NCI-H526 treated with DMSO at 0.1 percent for 48 hours (cell line): Measurements from ENCODE around the gene KRTAP10-2.
"Not testable (repeated sequence)": the region's sequence is repeated elsewhere in the genome, so short reads cannot be mapped to it uniquely, and the experiment has no call there.

Experiments used
- DNase-seq: peaks from one replicate; lab custom pipeline; 2025; lab: John Stamatoyannopoulos, UW

Gene KRTAP10-2

DNA sequence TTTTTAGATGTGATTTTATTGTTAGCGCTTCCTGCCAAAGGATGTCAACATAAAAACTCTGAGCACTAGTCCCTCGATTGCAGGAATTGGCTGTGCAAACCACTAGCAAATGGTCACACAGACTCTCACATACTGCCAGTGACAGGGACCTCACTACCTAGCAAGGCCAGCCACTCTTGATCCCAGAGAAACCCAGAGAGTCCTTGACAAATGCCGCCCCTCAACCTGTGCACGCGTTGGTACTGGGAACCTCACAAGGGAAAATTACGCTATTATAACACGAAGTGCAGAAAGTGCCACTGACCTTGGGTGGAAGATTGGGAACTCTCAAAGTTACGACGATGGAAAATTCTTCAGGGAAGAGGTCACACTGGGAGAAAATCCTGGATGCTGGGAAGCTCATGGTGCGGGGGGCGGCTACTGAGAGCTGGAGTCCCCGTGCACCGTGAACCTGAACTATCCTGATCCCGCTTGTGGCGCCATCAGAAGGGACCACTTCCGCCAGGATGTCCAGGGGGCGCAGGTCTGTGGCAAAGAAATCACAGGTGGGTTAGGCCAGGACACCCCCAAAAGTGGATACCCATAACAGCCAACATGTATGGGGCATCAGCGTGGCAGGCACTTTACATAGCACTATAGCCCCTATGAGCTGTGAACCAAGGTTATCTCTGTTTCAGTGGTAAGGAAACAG is 16.3 kb upstream of the KRTAP10-2 start:
- no peak for DNase-seq

DNA sequence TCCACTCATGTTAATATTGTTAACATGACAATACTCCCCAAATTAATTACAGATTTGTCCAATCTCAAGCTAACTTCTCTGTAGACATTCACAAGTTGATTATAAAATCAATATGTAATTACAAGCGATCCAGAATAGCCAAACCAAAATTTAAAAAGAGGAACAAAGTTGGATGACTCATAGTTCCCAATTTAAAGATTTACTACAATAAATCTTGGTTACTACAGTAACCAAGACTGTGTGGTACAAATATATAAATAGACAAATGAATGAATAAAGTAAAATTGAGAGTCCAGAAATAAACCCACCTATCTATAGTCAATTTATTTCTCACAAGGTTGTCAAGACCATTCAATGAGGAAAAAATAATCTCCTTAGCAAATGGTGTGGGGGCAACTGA is 15.1 kb upstream of the KRTAP10-2 start:
- DNase-seq, result no peak

DNA sequence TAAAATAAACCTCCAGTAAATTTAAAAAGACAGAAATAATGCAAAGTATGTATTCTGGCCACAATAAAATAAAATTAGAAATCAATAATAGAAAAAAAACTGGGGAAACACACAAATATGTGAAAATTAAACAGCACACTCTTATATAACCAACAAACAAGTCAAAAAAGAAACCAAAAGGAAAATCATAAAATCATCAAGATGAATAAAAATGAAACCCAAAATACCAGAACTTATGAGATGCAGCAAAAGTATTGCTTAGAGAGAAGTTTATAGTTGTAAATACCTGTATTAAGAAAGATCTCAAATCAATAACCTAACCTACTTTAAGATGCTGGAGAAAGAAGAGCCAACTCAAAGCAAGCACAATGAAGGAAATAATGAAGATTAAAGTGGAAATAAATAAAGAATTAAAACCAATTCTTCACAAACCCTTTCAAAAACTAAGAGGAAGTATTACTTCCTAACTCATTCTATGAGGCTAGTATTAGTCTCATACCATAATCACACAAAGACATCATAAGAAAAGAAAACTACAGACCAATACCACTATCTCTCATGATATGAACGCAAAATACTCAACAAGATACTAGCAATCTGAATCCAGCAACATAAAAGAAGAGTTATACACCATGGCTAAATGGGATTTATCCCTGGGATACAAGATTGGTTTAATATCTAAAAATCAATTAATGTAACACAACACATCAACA is 13.7 kb upstream of the KRTAP10-2 start:
- no peak for DNase-seq

DNA sequence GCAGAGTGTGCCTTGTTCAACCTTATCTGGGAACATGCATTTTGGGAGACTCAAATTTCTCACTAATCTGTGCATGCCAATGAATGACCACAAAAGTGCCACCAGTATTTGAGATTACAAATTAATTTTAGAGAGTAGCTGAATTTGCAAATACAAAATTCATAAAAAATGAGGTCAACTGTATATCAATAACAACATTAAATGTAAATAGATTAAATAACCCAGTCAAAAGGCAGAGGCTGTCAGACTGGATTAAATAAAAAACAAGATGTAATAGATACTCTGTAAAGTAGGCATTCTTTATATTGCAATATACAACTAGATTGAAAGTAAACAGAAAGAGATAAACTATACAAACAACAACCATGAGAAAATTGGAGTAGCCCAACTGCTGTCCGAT is 12.8 kb upstream of the KRTAP10-2 start:
- DNase-seq, result no peak

DNA sequence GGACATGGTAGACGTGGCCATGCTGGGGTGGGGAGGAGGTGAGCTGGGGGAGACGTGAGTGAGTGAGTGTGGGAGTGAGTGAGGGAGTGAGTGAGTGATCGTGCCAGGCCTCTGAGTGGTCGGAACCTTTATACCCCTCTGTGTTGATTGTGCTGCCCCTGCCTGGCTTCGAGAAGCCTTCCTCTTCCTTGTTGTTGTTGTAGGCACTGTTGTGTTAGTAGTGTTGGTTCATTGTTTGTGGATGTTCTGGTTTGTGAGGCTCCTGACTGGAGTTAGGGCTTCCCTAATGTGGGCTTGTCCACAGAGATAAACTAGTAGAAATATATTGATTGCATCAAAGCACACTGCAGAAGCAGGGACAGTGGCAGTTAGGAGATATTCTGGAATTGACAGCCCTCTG is 7.4 kb upstream of the KRTAP10-2 start, which contains the start of gene KRTAP10-3:
Gene KRTAP10-3, minus strand, starts transcription at position 101 of the 400 bp plus-strand sequence. Its CDS starts 80 bp downstream, at position 21.
- no peak for DNase-seq

DNA sequence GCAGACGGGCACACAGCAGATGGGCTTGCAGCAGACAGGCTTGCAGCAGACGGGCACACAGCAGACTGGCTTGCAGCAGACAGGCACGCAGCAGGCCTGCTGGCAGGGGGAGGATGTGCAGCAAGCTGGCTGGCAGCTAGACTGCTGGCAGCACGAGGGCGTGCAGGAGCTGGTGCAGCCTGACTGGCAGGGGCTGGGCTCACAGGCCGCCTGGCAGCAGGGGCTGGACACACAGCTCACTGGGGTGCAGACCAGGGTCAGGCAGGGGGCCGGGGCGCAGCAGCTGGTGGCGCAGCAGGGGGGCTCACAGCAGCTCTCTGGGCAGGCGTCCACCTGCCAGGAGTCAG is 7.0 kb upstream of the KRTAP10-2 start:
- not testable (repeated sequence) for DNase-seq

DNA sequence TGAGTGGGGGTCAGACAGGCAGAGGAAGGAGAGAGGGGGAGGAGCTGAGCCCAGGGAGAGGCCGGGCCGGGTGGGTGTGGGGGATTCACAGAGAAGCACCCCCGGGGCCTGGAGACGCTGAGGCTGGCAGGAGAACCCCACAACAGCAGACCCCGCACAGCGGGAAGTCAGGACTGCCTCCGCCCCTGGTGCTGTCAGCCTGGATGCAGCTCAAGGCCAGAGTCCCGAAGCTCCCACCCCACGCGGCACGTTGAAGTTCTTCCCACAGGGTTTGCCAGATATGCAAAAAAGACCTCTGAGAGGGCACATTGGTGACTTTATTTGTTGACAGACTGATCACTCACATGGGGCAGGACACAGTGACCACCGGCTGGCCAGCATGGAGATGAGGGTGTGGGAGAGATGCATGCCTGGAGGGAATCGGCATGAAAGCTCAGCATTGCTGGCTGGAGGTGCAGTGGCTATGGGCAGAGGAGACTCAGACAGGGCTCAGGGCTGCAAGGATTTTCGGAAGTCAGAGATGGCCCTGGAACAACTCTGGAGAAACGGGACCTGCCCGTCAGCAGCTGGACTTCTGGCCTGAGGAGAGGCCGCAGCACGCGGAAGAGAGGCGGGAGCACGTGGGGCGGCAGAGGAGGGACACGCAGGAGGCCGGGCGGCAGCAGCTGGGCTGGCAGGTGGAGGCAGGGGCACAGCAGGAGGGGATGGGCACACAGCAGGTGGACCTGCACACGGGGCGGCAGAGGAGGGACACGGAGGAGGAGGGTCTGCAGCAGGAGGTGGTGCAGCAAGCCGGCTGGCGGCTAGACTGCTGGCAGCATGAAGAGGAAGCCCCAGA is 6.4 kb upstream of the KRTAP10-2 start:
- DNase-seq, result no peak

DNA sequence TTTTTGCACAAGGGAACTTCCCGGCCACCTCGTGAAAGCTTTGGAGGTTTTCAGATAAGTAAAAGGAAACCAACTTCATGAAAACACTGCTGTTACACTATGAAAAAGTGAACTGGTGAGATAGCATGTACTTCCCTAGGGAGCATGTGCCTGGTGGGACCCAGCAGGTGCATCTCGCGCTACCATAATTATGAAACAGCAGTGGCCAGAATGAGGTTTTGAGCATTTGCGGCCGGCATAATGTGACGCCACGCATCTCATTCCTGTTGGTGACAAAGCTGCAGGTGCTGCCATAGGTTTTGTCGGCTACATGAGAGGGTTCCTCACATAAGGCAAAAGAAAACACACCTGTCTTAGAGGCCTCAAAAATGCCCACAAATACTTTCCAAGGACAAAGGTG is 5.6 kb upstream of the KRTAP10-2 start:
- no peak for DNase-seq

DNA sequence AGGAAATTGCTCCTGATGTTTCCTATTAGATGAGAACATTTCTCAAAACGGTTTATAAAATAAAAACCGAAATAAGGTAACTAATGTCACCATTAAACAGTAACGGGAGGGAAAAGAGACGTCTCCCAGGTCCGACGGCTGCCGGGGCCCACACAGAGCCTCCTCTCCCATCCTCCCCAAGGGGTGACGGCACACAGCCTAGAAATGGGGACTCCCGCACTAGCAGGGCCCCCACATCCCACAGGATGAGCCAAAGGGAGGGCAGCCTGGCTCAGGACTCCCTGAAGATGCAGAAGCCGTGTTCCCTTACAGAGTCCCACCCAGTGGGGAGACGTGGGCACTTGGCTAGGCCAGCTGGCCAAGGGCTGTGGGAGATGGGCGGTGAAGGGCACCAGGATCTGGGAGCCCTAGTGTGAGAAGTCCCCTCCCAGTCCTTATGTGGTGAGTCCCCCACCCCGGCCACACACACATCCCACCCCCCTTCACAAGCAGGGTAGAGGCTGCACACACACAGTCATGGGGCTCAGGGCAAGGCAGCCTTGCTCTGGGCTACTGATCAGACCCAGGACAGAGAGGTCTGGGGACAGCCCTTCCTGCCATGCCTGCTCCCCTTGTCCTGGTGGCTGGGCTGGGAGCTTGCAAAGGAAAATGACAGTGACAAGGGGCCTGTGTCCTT is 4.0 kb upstream of the KRTAP10-2 start:
- no peak for DNase-seq

DNA sequence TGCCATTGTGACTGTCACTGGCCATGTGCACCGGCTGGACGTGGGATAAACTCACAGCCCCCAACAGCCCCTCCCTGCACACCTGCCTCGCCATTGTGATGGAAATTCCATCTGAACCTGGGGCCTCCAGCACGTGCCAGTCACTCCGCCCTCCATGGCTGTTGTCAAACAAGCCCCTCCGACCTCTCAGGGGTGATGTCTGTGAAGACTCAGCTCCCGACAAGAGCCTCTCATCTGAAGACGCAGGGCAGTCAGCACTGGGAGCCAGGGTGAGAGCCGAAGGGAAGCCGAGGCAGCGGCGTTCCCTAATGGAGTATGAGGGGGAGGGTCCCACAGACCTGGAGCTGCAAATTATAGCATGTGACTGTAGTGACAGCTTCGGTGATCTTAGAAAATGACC is 1.4 kb upstream of the KRTAP10-2 start:
- no peak for DNase-seq

DNA sequence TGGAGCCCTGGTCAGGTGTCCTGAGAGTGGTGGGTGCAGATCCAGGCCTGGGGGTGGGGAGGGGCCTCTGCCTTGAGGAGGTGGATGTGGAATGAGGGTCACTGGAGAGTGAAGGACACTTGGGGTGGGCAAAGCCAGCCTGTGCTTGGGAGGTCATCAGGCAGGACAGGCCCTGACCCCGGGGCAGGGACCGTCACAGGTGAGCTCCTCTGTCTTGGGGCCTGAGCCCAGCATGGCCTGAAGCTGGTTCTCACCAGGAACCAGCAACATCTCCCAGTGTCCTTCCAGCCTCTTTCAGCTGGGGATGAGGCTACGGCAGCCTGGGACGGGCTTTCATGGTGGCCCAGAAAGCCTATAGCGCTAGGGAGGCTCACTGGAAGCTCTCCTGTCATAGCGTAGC is 831 bp upstream of the KRTAP10-2 start:
- DNase-seq, result no peak

DNA sequence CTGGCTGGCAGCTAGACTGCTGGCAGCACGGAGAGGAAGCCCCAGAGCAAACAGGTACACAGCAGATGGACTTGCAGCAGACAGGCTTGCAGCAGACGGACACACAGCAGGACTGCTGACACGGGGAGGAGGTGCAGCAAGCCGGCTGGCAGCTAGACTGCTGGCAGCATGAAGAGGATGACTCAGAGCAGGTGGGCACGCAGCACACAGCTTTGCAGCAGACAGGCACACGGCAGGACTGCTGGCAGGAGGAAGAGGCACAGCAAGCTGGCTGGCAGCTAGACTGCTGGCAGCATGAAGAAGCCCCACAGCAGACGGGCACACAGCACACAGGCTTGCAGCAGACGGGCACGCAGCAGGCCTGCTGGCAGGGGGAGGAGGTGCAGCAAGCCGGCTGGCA is 498 bp downstream of the KRTAP10-2 start:
- DNase-seq, result no peak

DNA sequence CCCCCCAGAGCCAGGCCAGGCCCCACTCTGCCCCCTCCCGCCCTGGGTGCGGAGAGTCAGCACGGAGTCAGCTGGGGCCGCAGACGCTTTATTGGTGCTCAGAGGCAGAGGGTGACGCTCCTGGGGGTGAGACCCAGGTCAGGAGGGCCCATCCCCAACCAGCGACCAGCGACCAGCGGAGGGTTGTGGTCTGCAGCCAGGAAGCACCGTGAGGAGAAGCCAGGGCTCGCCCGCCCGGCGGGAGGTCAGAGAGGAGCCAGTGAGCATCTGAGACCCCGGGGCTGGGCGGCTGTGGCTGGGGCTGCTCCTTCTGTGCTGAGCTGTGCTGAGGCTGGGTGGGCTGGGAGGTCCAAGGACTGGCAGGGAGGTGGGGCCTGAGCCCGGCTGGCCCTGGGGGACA is 1.0 kb downstream of the KRTAP10-2 start:
- DNase-seq, result not testable (repeated sequence)

DNA sequence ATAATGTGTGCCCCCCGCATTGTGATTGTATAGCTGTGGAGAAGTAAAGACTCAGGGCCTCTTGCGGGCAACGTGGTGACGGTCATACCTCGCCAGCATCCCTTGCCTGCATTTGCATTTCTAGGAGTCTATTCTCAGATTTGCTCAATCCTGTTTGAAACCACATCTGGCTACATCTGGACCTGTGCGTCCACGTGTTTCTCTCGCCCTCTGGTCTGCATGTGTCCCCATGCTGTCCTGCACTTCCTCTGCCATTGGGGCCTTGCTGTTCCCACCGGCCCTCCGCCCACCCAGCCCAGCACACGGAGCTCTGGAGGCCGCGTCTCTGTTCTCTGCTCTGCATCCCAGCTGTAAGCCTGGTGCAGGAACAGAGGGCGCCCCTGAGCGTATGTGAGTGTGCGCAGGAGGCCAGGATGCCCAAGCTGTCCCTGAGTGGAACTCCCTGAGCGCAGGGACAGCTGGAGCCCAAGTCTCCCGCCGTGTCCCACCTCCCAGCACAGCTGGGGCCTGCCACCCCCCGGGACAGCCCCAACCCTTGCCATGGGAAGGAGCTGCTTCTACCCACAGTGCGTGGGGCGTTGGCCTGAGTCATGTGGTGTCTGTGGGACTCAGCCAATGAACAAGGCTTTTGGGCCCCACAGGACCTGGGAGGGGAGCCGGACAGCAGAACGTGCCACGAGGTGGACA is 1.6 kb downstream of the KRTAP10-2 start:
- no peak for DNase-seq

DNA sequence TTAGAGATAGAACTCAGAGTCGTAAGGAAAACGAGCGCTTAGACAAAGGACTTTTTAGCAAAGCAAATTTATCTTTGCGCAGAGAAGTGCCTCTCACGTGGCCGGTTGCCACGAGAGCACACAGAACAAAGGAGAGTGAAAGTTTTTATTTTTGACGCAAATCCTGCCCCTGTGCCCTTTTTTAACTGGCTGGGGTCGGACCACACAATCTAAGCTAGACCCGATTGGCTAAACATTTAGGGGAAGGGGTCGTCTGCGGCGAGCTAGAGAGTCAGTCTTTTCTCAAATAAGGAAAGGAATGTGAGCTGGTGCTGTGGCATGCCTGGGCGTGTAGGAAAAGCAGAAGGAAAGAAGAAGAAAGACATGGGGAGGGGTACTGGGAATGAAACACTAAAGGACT is 2.4 kb downstream of the KRTAP10-2 start:
- no peak for DNase-seq

DNA sequence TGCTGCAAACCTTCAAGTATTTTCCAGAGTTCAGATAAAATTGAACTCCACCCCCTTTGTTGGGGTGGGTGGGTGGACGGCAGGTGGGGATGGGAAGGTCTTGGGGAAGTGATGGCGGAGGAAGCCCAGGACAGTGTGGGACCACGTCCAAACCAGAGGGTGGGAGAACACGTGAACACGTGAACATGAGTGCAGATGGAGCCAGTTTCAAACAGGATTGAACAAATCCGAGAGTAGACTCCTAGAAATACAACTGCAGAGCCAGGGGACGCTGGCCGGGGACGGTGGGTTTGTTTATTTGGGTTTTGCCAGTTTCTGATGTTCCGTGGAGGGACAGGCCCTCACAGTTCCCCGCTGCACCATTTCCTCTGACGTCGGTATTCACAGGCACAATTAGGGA is 2.9 kb downstream of the KRTAP10-2 start:
- DNase-seq, result no peak

DNA sequence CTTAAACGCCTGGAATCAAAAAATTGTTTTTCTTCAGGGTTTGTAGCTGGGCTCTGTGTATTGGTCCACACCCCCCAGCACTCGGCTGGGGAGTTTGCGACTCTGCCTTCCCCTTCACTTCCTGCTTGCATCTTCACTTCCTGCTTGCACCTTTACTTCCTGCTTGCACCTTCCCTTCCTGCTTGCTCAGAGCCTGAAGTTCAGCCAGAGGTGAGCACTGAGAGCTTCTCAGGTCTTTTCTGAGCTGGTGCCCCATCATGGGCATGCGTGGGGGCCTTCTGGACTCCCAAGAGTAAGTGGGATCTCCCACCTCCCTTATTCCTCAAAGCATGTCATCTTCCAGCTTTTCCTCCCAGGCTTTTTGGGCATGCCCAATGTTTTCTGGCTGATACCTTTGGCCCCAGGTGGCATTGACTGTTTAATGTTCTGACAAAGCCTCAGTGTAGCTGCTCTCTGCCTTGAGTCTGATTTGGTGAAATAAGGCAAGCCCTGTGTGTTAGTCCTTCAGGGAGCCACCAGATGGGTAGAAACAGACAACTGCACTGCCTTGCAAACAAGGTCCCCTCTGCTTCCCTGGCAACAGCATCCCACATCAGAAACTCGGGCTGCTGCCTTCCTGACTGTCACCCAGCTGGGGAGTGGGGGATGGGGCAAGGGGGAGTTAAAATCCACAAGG is 3.5 kb downstream of the KRTAP10-2 start:
- DNase-seq, result no peak

DNA sequence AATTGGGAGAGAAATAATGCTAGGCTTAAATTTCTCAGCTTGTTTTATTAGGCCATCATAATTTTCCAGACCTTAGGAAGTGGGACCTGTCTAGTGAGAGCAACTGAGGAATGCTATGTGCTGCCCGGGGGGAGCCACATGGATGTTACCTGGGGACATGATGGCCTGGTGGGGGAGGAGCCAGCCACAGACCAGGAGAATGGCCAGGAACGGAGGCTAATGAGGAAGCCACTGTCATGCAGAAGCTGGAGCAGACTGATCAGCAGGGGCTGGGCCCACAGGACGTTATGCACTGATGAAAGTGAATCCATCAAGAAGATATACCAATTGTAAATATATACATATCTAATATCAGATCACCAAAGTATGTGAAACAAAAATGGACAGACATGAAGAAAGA is 6.7 kb downstream of the KRTAP10-2 start:
- no peak for DNase-seq

DNA sequence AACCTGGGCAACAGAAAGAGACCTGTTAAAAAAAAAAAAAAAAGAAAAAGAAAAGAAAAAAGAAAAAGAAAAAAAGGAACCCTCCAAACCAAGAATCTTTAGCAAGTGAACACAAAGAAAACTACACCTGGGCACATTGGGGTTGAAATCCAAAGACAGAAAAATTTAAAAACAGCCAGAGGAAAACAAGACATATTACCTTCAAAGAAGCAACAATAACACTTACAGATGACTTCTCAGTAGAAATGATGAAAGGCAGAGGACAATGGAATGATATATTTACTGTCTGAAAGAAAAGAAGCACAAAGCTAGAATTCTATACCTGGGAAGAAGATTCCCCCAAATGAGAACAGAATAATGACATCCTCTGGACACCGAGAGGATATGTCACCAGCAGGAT is 8.6 kb downstream of the KRTAP10-2 start:
- no peak for DNase-seq

DNA sequence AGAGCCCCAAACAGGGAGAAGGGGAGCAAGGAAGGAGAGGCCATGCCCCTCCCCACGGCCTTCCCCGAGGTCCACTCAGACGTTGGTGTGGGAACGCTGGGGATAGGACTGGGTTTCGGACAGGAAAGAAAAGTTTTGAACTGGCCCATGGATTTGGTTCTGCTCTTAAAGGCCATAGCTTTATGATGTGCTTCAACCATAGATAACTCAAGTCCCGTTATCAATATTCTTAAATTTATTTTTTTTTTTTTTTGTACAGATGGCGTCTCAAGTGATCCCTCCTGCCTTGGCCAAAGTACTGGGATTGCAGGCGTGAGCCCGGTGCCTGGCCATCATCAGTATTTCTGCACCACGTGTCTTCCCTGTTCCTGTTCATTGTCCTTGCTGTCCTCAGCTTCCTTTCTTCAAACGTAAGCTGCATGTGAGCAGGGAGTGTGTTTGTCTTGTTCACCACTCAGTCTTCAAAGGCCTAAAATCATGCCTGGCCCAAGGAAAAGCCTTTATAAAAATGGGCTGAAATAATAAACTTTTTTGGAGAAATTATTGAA is 10.5 kb downstream of the KRTAP10-2 start:
- no peak for DNase-seq
